ENCODE measurements around the gene CZIB. TPM values are rescaled to one million over a fixed set of nuclear protein-coding genes. Genes with fewer than 3 reads are reported as not detected.

The CZIB gene
- total and polyA plus RNA-seq, 2 of the 8 experiments (the other 6 are each of a cell fraction or from before 2014, with no cell fraction given) = 46.5 to 48.0 TPM

DNA sequence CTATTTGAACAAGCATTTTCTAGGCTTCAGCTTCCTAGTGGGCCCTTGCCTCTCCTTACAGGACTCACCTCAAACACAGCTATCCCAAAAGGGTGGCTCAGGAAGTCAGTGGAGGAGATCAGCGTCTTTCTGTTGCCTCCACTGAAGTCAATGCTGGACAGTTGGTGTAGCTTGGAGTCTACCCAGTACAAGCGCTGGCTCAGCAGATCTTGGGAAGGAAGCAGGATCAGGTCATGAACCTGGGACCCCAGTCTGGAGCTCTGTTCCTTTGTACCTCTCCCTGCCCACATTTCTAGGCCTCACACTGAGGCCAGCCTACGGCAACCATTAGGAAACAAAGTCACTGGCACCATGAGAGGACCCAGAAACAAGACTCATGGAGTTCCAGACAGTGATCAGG is 41.6 kb upstream of the CZIB start:
- no peak overlapping the region for H4K8ac ChIP-seq (ENCODE audit: extremely low read depth, insufficient read depth, low read length)
- H4K91ac ChIP-seq (replicated peaks; ENCODE audit: insufficient read length, low read length) = no peak overlapping the region
- WGBS, 2 experiments (ENCODE audit: extremely low coverage in 1 of 2, insufficient coverage in 1 of 2, insufficient read length in 1 of 2, insufficient replicate concordance in 2 of 2, low coverage in 1 of 2, low lambda C conversion rate in 2 of 2, missing lambda C conversion rate in 1 of 2) = 79% methylated on average over 3 of the region's 3 CpGs; no CpG with 5 or more reads in 1 of the 2 experiments
- DNase-seq (ENCODE audit: low read depth in 1 of 2, low spot score in 2 of 2) = no peak
- H3K79me2 ChIP-seq (ENCODE audit: control insufficient read depth in 1 of 2, insufficient read depth in 2 of 2, low read length in 2 of 2) = no peaks in the 10 kb centered on the region
- no peak overlapping the region for H3K27ac ChIP-seq (ENCODE audit: low read depth, low read length)
- H3K56ac ChIP-seq (replicated peaks; ENCODE audit: insufficient read length, low read depth, low read length) = no peak overlapping the region
- H3K79me1 ChIP-seq (ENCODE audit: low read depth, low read length) = no peaks in the 10 kb centered on the region
- no peak overlapping the region for H2AK5ac ChIP-seq (ENCODE audit: low read depth, low read length)
- H3K4ac ChIP-seq (replicated peaks; ENCODE audit: insufficient read length, low read depth, low read length) = no peak overlapping the region
- no peak overlapping the region for H2BK5ac ChIP-seq (ENCODE audit: low read depth, low read length)
- FAIRE-seq = no peak
- H2BK120ac ChIP-seq (replicated peaks; ENCODE audit: low read depth, low read length) = no peak overlapping the region
- H3K9ac ChIP-seq (replicated peaks in 1 of 4; ENCODE audit: extremely low read depth in 1 of 4, low read depth in 3 of 4, low read length in 3 of 4) = no peak overlapping the region
- no peak overlapping the region for H3K23ac ChIP-seq (ENCODE audit: insufficient read length)
- no peak overlapping the region for H2AFZ ChIP-seq (ENCODE audit: low read length)
- H4K5ac ChIP-seq (ENCODE audit: insufficient read length, low read depth, low read length) = no peak overlapping the region
- no peaks in the 10 kb centered on the region for H3K4me1 ChIP-seq (replicated peaks in 1 of 4; ENCODE audit: control insufficient read depth in 3 of 4, insufficient read depth in 4 of 4, low read length in 3 of 4)
- no peak overlapping the region for H3K14ac ChIP-seq (ENCODE audit: insufficient read length)
- no peaks in the 10 kb centered on the region for H3K9me3 ChIP-seq (ENCODE audit: insufficient read depth in 2 of 2, low read depth in 1 of 2, low read length in 1 of 2)
- no peaks in the 10 kb centered on the region for H3K23me2 ChIP-seq (ENCODE audit: low read depth, low read length)
- H3K36me3 ChIP-seq (ENCODE audit: control insufficient read depth in 2 of 4, insufficient read depth in 4 of 4, low read length in 3 of 4) = peaks cover 50 to 98% (median 89%) of the 10 kb centered on the region in 4 experiments
- H2BK20ac ChIP-seq (ENCODE audit: low read length) = no peak overlapping the region
- H3K4me2 ChIP-seq (ENCODE audit: insufficient read depth in 1 of 2, low read depth in 2 of 2, low read length in 2 of 2) = no peak overlapping the region
- no peak overlapping the region for H3K18ac ChIP-seq (ENCODE audit: extremely low read depth, low read length)
- ChIA-PET POLR2A (ENCODE audit: partially characterized antibody) (interaction anchor here (1.2 kb wide), 1 partner anchor 12 kb away, joined by 4 read pairs; no protein-coding TSS in a partner anchor), CTCF (ENCODE audit: partially characterized antibody) (interaction anchor here (7.2 kb wide), 1 partner anchor 17 kb away, joined by 36 read pairs; no protein-coding TSS in a partner anchor)
- no peak overlapping the region for H2BK15ac ChIP-seq (ENCODE audit: low read length)
- H2BK12ac ChIP-seq (ENCODE audit: low read depth, low read length) = no peak overlapping the region
- H3K27me3 ChIP-seq (replicated peaks in 1 of 4; ENCODE audit: control insufficient read depth in 3 of 4, extremely low read depth in 1 of 4, insufficient read depth in 3 of 4, low read length in 3 of 4) = no peaks in the 10 kb centered on the region
- peaks cover 2% of the 10 kb centered on the region in 2 experiments for H4K20me1 ChIP-seq (replicated peaks in 1 of 2; ENCODE audit: control insufficient read depth in 1 of 2, insufficient read depth in 2 of 2, low read length in 2 of 2)
- H3K4me3 ChIP-seq (ENCODE audit: extremely low read depth in 1 of 4, insufficient read depth in 2 of 4, low read depth in 3 of 4, low read length in 4 of 4) = no peak overlapping the region
- TF ChIP-seq RAD21 (IDR thresholded peaks at IDR 0.05 in 1 of 2, conservative IDR thresholded peaks at IDR 0.05 in 1 of 2; ENCODE audit: low read depth in 2 of 2, low read length in 2 of 2) (no peak), RFX5 (IDR thresholded peaks at IDR 0.05; ENCODE audit: borderline replicate concordance, low read depth, low read length) (no peak), NRF1 (IDR thresholded peaks at IDR 0.05; ENCODE audit: low read depth, low read length) (no peak), POLR2AphosphoS5 (IDR thresholded peaks at IDR 0.05; ENCODE audit: low read depth, low read length) (no peak), EZH2 (IDR thresholded peaks at IDR 0.05; ENCODE audit: low read depth, low read length, severe bottlenecking) (no peak), TEAD4 (IDR thresholded peaks at IDR 0.05; ENCODE audit: low read depth, low read length) (no peak), TAF7 (optimal IDR thresholded peaks at IDR 0.05; ENCODE audit: borderline replicate concordance, low read depth, low read length) (no peak), BACH1 (IDR thresholded peaks at IDR 0.05; ENCODE audit: low read length) (no peak), SIX5 (IDR thresholded peaks at IDR 0.05; ENCODE audit: low read depth, low read length) (no peak)
- TF ChIP-seq, protein P1, sequence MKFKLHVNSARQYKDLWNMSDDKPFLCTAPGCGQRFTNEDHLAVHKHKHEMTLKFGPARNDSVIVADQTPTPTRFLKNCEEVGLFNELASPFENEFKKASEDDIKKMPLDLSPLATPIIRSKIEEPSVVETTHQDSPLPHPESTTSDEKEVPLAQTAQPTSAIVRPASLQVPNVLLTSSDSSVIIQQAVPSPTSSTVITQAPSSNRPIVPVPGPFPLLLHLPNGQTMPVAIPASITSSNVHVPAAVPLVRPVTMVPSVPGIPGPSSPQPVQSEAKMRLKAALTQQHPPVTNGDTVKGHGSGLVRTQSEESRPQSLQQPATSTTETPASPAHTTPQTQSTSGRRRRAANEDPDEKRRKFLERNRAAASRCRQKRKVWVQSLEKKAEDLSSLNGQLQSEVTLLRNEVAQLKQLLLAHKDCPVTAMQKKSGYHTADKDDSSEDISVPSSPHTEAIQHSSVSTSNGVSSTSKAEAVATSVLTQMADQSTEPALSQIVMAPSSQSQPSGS (IDR thresholded peaks at IDR 0.05; ENCODE audit: low read length) = no peak
- TF ChIP-seq, protein P2, sequence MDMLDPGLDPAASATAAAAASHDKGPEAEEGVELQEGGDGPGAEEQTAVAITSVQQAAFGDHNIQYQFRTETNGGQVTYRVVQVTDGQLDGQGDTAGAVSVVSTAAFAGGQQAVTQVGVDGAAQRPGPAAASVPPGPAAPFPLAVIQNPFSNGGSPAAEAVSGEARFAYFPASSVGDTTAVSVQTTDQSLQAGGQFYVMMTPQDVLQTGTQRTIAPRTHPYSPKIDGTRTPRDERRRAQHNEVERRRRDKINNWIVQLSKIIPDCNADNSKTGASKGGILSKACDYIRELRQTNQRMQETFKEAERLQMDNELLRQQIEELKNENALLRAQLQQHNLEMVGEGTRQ (IDR thresholded peaks at IDR 0.05; ENCODE audit: low read length) = no peak
